ENCODE data around the gene TRIM47.
"Not testable (repeated sequence)": the region's sequence is repeated elsewhere in the genome, so short reads cannot be mapped to it uniquely, and the experiment has no call there.

GRCh38 chr17:75865404-75866188 lies 12.8 kb downstream of the TRIM47 start:
- not testable (repeated sequence) for TF ChIP-seq CTCF (conservative IDR thresholded peaks at IDR 0.05; ENCODE audit: low read depth, low read length); EZH2 (IDR thresholded peaks at IDR 0.05; ENCODE audit: borderline replicate concordance, low read depth, low read length, poor library complexity, severe bottlenecking)

Data from A673 (cell line).